T-helper 1 cell (primary cell): ENCODE measurements around the gene STK24.
A peak's percentile ranks its signal among the peaks of the same experiment; 100 is the strongest.

Experiments
- DNase-seq, 5 donors: peaks; one replicate each; pipeline ENCODE4 v3.0.0-alpha.2; 2012 to 2020

The STK24 gene

GRCh38 chr13:98508280-98508679, 68.6 kb downstream of the STK24 start:
- DNase-seq, result no peak

- DNase-seq, result no peak
These were observed 69.6 kb downstream of the STK24 start for GRCh38 chr13:98507282-98507797.

- no peak for DNase-seq
These were observed 70.1 kb downstream of the STK24 start for GRCh38 chr13:98506728-98507230.

GRCh38 chr13:98506322-98506721, 70.6 kb downstream of the STK24 start:
- no peak for DNase-seq

- no peak for DNase-seq
These were observed 71.7 kb downstream of the STK24 start for GRCh38 chr13:98505217-98505616.

- peak in 1 of 5 donors; percentile 44 for DNase-seq
These were observed 72.4 kb downstream of the STK24 start for GRCh38 chr13:98504371-98504963.

- no peak for DNase-seq
These were observed 72.9 kb downstream of the STK24 start for GRCh38 chr13:98504029-98504351.

- DNase-seq, result no peak
These were observed 73.5 kb downstream of the STK24 start for GRCh38 chr13:98503175-98504028.

GRCh38 chr13:98500963-98501421, 75.9 kb downstream of the STK24 start:
- no peak for DNase-seq

GRCh38 chr13:98496966-98497365, 79.9 kb downstream of the STK24 start:
- DNase-seq, result no peak

GRCh38 chr13:98496479-98496791, 80.5 kb downstream of the STK24 start:
- no peak for DNase-seq

GRCh38 chr13:98495627-98496478, 81.1 kb downstream of the STK24 start:
- no peak for DNase-seq

GRCh38 chr13:98494769-98495168, 82.1 kb downstream of the STK24 start:
- DNase-seq, result no peak

GRCh38 chr13:98493042-98493712, 83.7 kb downstream of the STK24 start:
- DNase-seq, result no peak

GRCh38 chr13:98492335-98493041, 84.4 kb downstream of the STK24 start:
- DNase-seq, result no peak

GRCh38 chr13:98490866-98491265, 86.0 kb downstream of the STK24 start:
- no peak for DNase-seq

- no peak for DNase-seq
These were observed 86.6 kb downstream of the STK24 start for GRCh38 chr13:98490195-98490836.

- DNase-seq, result no peak
These were observed 87.3 kb downstream of the STK24 start for GRCh38 chr13:98489446-98490194.

- no peak for DNase-seq
These were observed 88.2 kb downstream of the STK24 start for GRCh38 chr13:98488736-98489135.

- no peak for DNase-seq
These were observed 89.4 kb downstream of the STK24 start for GRCh38 chr13:98487522-98487921.

- no peak for DNase-seq
These were observed 89.9 kb downstream of the STK24 start for GRCh38 chr13:98487016-98487415.
